HG03342 (cell line): ENCODE measurements around the gene ZNF595.
"Not testable (repeated sequence)": the region's sequence is repeated elsewhere in the genome, so short reads cannot be mapped to it uniquely, and the experiment has no call there.

Experiments
- ATAC-seq: cut with Tn5 transposase; IDR thresholded peaks from one replicate; pipeline ENCODE4 v1.9.1; 2021; ENCODE audit warnings: mild to moderate bottlenecking, moderate library complexity; ENCODE audit not compliant: unreplicated experiment

The ZNF595 gene

GRCh38 chr4:85951-86350 is 32.8 kb downstream of the ZNF595 start:
- no peak for ATAC-seq

GRCh38 chr4:86559-87324 is 33.6 kb downstream of the ZNF595 start:
- ATAC-seq: not testable (repeated sequence)

- ATAC-seq: no peak
Observed at GRCh38 chr4:98386-98785, 45.3 kb downstream of the ZNF595 start.

GRCh38 chr4:99863-100262 is 46.7 kb downstream of the ZNF595 start:
- ATAC-seq: no peak

- ATAC-seq: no peak
Observed at GRCh38 chr4:107083-107443, 53.9 kb downstream of the ZNF595 start.

GRCh38 chr4:107444-108429 is 54.6 kb downstream of the ZNF595 start:
- ATAC-seq: no peak

- ATAC-seq: no peak
Observed at GRCh38 chr4:112771-113170, 59.6 kb downstream of the ZNF595 start.

GRCh38 chr4:113732-114131 is 60.6 kb downstream of the ZNF595 start:
- ATAC-seq: no peak

GRCh38 chr4:114149-114548 is 61.0 kb downstream of the ZNF595 start:
- ATAC-seq: no peak

- no peak for ATAC-seq
Observed at GRCh38 chr4:116499-116898, 63.4 kb downstream of the ZNF595 start.

- ATAC-seq: no peak
Observed at GRCh38 chr4:120616-121015, 67.5 kb downstream of the ZNF595 start.

GRCh38 chr4:121408-122084 is 68.4 kb downstream of the ZNF595 start:
- no peak for ATAC-seq

GRCh38 chr4:123922-124274 is 70.8 kb downstream of the ZNF595 start:
- not testable (repeated sequence) for ATAC-seq

GRCh38 chr4:124275-125081 is 71.4 kb downstream of the ZNF595 start, which contains the start of gene ZNF718:
ZNF718 (plus strand) TSS chr4:124501; CDS start chr4:124671, 170 bp downstream.
- ATAC-seq: peak; percentile 99

GRCh38 chr4:125091-125771 is 72.1 kb downstream of the ZNF595 start:
- peak; percentile 9 for ATAC-seq

GRCh38 chr4:125833-126232 is 72.7 kb downstream of the ZNF595 start:
- no peak for ATAC-seq

- no peak for ATAC-seq
Observed at GRCh38 chr4:132483-132882, 79.4 kb downstream of the ZNF595 start.
